ENCODE data around the gene NFATC1. TPM values are rescaled to one million over a fixed set of nuclear protein-coding genes. Genes with fewer than 3 reads are reported as not detected.

NFATC1 gene
- total RNA-seq, 1 donor from 2014 or later, result 7.1 TPM

DNA sequence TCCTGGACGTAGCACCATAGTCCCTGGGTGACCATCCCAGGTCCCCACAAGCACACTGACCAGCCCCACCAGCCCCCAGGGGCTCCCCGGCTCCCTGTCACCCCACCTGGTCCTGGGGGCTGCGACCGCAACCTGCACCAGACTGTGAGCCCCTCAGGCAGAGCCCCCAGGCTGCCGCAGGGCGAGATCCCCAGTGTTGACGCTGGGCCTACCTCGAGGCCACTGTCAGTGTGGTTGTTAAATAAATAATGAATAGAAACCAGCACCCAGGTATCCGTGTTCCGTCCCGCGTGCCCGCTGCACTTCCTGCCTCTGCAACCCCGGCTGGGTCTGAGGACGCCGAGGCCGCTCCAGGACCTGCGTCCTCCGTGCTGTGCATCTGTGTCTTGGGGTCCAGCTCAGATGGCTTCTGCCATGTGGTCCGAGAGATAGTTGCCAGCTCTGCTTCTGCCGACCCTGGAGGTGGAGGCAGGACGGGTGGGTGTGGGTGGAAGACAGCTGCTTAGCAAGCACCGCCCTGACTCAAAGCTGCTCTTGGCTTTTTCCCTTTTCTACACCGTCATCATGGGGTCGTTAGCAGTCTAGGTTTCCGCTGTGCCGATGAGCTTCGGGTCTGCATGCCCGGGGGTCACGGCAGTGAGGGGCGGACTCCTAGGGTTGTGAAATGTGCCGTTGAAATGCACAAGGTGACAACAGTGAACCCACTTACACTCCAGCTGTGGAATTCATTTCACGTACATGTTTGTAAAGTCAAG, 74.2 kb downstream of the NFATC1 start:
- Mint-ChIP-seq H3K9me3 (ENCODE audit: low read depth) (no peaks in the 10 kb centered on the region), H3K27ac (ENCODE audit: unreplicated experiment) (no peak overlapping the region), H3K4me1 (ENCODE audit: low read depth) (peaks cover 10% of the 10 kb centered on the region), H3K27me3 (ENCODE audit: low read depth) (no peaks in the 10 kb centered on the region), H3K36me3 (ENCODE audit: low read depth) (peaks cover 7% of the 10 kb centered on the region), H3K4me3 (ENCODE audit: unreplicated experiment) (no peak overlapping the region)
- TF ChIP-seq, protein P1, sequence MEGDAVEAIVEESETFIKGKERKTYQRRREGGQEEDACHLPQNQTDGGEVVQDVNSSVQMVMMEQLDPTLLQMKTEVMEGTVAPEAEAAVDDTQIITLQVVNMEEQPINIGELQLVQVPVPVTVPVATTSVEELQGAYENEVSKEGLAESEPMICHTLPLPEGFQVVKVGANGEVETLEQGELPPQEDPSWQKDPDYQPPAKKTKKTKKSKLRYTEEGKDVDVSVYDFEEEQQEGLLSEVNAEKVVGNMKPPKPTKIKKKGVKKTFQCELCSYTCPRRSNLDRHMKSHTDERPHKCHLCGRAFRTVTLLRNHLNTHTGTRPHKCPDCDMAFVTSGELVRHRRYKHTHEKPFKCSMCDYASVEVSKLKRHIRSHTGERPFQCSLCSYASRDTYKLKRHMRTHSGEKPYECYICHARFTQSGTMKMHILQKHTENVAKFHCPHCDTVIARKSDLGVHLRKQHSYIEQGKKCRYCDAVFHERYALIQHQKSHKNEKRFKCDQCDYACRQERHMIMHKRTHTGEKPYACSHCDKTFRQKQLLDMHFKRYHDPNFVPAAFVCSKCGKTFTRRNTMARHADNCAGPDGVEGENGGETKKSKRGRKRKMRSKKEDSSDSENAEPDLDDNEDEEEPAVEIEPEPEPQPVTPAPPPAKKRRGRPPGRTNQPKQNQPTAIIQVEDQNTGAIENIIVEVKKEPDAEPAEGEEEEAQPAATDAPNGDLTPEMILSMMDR (IDR thresholded peaks at IDR 0.05), result no peak
- DNase-seq (ENCODE audit: low spot score), result no peak

DNA sequence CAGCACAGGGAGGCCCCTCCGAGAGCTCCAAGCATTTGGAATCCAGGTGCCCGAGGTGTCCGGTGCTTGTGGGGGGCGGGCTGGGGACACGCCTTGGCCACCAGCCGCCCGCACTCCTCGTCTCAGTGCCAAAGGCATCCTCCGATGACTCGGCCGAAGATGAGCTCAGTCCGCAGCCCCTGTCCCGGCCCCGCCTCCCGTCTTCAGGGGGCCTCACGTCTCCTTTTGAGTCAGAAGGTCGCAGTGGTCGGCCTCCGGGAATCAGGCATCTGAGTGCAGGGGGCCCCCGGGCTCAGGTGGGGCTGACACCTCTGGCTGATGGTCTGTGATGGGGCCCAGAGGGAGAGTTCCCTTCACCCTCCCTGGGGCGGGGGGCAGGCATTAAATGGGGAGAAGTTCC, 74.8 kb downstream of the NFATC1 start:
- Mint-ChIP-seq H3K4me3 (ENCODE audit: unreplicated experiment) (no peak overlapping the region), H3K4me1 (ENCODE audit: low read depth) (peaks cover 4% of the 10 kb centered on the region), H3K36me3 (ENCODE audit: low read depth) (peaks cover 5% of the 10 kb centered on the region), H3K9me3 (ENCODE audit: low read depth) (no peaks in the 10 kb centered on the region), H3K27me3 (ENCODE audit: low read depth) (no peaks in the 10 kb centered on the region), H3K27ac (ENCODE audit: unreplicated experiment) (no peak overlapping the region)
- TF ChIP-seq, protein P1 (IDR thresholded peaks at IDR 0.05), result no peak
- DNase-seq (ENCODE audit: low spot score), result no peak

DNA sequence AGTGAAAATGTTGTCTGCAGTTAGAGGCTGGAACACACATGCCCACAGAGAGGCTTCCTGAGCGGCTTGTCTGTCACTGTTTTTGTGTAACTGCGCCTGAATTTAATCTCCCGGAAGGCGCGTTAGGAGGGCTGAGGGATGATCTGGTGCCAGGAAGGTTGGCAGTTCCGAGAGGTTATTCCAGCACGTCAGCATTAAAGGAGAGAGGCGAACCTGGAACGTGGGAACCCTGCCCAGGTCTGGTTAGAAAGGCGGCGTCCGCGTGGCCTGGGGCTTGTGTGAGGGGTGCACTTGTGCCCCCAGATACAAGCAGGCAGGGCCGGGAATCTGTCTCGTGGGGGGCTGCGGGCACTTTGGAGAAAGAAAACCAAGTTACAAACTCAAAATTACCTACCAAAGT, 75.3 kb downstream of the NFATC1 start:
- no peaks in the 10 kb centered on the region for H3K27me3 Mint-ChIP-seq (ENCODE audit: low read depth)
- H3K4me3 Mint-ChIP-seq (ENCODE audit: unreplicated experiment), result no peak overlapping the region
- no peaks in the 10 kb centered on the region for H3K4me1 Mint-ChIP-seq (ENCODE audit: low read depth)
- TF ChIP-seq, protein P1 (IDR thresholded peaks at IDR 0.05), result no peak
- H3K9me3 Mint-ChIP-seq (ENCODE audit: low read depth), result no peaks in the 10 kb centered on the region
- H3K36me3 Mint-ChIP-seq (ENCODE audit: low read depth), result peaks cover 5% of the 10 kb centered on the region
- no peak for DNase-seq (ENCODE audit: low spot score)
- no peak overlapping the region for H3K27ac Mint-ChIP-seq (ENCODE audit: unreplicated experiment)

DNA sequence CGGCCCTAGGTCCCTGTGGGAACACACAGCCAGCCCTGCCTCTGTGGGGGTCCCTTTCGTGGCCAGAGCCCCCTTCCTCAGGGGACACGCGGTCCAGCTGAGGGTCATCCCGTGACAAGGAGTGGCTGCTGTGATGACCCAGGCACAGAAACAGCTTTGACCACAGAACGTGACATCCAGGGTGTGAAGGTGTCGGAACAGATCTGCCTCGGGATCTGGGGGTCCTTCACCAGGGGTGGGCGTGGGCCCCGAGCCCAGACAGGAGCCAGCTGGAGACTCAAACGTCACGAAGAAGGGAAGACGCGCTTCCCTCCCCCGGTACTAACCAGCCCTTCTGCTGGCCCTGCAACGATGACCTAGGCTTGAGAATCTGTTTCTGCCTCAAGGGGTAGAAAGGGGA, 75.9 kb downstream of the NFATC1 start:
- no peak overlapping the region for H3K27ac Mint-ChIP-seq (ENCODE audit: unreplicated experiment)
- no peak for DNase-seq (ENCODE audit: low spot score)
- H3K36me3 Mint-ChIP-seq (ENCODE audit: low read depth), result peaks cover 5% of the 10 kb centered on the region
- peaks cover 3% of the 10 kb centered on the region for H3K4me1 Mint-ChIP-seq (ENCODE audit: low read depth)
- TF ChIP-seq, protein P1 (IDR thresholded peaks at IDR 0.05), result no peak
- no peak overlapping the region for H3K4me3 Mint-ChIP-seq (ENCODE audit: unreplicated experiment)
- no peaks in the 10 kb centered on the region for H3K27me3 Mint-ChIP-seq (ENCODE audit: low read depth)
- no peaks in the 10 kb centered on the region for H3K9me3 Mint-ChIP-seq (ENCODE audit: low read depth)

DNA sequence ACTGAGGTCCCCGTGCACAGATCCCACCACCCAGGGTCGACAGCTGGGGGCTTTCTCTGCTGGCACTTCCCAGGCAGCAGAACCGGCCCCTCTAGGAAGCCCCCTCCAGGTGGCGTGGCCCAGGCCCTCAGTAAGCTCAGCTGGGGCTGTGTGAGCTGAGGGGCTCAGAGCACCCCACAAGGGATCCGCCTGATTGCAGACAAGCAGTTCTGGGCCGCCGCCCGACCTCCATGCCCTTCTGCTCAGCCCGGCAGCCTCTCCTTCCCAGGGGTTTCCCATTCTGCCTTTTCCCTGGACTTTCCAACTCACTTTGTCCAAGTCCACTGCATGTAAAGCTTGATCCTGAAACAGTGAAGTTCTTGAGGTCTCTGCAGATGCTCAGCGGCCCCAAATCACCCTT, 76.4 kb downstream of the NFATC1 start:
- TF ChIP-seq, protein P1 (IDR thresholded peaks at IDR 0.05), result no peak
- H3K36me3 Mint-ChIP-seq (ENCODE audit: low read depth), result peaks cover 5% of the 10 kb centered on the region
- H3K27me3 Mint-ChIP-seq (ENCODE audit: low read depth), result peaks cover under 1% of the 10 kb centered on the region
- H3K27ac Mint-ChIP-seq (ENCODE audit: unreplicated experiment), result no peak overlapping the region
- DNase-seq (ENCODE audit: low spot score), result no peak
- H3K4me3 Mint-ChIP-seq (ENCODE audit: unreplicated experiment), result no peak overlapping the region
- H3K4me1 Mint-ChIP-seq (ENCODE audit: low read depth), result peaks cover 7% of the 10 kb centered on the region
- no peaks in the 10 kb centered on the region for H3K9me3 Mint-ChIP-seq (ENCODE audit: low read depth)

Data from chondrocyte (in vitro differentiated cells).